GM21619 (cell line): ENCODE data around the gene MLC1.

Experiments used
- ATAC-seq: cut with Tn5 transposase; IDR thresholded peaks from one replicate; pipeline ENCODE4 v1.9.1; 2021; ENCODE audit not compliant: unreplicated experiment

Gene MLC1

GRCh38 chr22:50078246-50078645 lies 7.0 kb downstream of the MLC1 start:
- no peak for ATAC-seq

GRCh38 chr22:50076646-50077535 lies 8.3 kb downstream of the MLC1 start:
- ATAC-seq, result no peak

GRCh38 chr22:50074551-50075530 lies 10.4 kb downstream of the MLC1 start:
- no peak for ATAC-seq

GRCh38 chr22:50074056-50074455 lies 11.2 kb downstream of the MLC1 start:
- no peak for ATAC-seq

DNA sequence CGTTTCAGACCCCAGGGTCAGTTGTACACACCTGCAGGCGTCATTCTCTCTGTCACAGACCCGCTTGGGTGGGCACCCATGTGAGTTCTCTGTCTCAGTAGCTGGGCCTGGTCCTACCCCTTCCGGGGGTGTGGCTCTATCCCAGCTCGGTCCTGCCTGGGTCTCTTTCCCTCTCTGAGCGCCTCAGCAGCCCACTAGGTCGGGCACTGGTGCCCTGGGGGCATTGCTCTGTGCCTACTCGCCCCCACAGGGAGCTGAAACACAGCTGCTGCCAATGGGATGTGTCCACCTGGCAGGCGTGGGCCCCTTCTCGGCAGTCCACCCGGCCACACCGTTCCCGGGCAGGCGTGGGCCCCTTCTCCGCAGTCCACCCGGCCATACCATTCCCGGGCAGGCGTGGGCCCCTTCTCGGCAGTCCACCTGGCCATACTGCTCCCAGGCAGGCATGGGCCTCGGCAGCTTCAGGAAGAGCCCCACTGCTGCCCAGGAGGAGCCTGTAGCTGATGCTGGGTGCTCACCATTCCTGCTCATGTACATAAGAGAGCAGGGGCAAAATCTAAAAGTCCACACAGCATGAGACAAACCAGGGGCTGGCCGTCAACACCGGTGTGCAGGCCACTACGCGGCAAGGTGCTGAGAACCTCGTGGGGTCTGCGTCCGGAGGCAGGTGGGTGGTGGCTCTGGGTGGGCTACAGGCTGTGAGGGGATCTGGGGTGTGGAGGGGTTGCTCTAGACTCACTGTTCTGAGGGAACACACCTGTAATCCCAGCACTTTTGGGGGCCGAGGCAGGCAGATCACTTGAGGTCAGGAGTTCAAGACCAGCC lies 12.3 kb downstream of the MLC1 start:
- ATAC-seq, result no peak

DNA sequence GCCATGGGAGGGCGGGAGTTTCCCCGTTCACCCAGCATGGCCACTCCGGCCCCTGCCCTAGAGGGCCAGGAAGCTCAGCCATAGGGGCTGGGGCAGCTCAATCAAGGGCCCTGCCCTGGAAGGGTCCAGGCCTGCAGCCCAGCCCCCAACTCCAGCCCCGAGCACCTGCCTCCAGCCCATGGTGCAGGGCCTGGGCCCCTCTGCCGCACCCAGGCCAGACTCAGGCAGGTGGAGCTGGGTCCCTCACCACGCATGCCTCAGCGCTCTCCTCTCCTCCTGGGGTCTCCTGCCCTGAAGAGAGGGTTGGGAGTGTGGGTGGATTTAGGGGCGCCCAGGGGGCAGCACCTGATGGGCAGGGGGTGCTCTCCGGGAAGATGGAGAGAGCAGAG lies 13.1 kb downstream of the MLC1 start:
- ATAC-seq, result no peak

GRCh38 chr22:50071432-50072166 lies 13.6 kb downstream of the MLC1 start:
- ATAC-seq, result no peak

DNA sequence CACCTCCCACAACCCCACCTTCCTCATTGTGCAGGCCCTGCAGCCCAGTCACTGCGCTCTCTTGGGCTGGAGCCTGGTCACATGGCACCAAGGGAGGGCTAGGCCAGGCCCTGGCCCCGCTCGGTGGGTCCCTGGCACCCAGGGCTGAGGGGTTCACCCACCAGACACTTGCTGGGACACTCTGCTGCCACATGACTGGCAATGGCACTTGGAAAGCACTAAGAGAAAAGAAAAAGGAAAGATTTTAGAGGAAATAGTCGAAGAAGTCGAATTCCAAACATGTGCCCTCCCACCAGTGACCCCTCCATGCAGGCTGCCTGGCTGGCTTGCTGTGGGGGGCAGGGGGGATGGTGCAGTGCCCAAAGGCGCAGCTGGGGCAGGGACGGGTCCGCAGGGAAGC lies 14.9 kb downstream of the MLC1 start:
- ATAC-seq, result no peak

GRCh38 chr22:50068096-50068495 lies 17.1 kb downstream of the MLC1 start:
- no peak for ATAC-seq

DNA sequence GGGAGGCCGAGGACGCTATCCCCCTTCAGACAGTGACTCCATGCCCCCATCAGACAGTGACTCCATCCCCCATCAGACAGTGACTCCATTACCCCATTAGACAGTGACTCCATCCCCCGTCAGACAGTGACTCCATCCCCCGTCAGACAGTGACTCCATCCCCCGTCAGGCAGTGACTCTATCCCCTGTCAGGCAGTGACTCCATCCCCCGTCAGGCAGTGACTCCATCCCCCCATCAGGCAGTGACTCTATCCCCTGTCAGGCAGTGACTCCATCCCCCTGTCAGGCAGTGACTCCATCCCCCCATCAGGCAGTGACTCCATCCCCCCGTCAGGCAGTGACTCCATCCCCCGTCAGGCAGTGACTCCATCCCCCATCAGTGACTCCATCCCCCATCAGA lies 18.0 kb downstream of the MLC1 start:
- no peak for ATAC-seq

DNA sequence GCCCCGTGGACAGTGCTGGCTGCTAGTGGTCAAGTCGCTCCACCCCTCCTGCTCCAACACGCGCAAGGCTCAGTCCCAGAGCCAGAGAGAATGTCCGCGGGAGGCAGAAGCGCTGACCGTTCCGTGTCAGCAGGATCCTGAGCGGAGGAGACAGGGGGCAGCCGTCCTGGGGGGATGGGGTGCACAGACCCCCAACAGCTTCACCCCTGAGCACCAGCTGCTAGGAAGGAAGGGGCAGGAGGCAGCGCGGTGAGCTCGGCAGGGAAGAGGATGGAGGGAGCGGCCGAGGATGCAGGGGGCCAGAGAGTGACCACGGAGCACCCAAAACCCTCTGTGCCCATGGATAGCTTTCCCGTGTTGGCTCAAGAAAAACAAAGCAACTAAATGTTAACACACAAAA lies 20.8 kb downstream of the MLC1 start:
- no peak for ATAC-seq

DNA sequence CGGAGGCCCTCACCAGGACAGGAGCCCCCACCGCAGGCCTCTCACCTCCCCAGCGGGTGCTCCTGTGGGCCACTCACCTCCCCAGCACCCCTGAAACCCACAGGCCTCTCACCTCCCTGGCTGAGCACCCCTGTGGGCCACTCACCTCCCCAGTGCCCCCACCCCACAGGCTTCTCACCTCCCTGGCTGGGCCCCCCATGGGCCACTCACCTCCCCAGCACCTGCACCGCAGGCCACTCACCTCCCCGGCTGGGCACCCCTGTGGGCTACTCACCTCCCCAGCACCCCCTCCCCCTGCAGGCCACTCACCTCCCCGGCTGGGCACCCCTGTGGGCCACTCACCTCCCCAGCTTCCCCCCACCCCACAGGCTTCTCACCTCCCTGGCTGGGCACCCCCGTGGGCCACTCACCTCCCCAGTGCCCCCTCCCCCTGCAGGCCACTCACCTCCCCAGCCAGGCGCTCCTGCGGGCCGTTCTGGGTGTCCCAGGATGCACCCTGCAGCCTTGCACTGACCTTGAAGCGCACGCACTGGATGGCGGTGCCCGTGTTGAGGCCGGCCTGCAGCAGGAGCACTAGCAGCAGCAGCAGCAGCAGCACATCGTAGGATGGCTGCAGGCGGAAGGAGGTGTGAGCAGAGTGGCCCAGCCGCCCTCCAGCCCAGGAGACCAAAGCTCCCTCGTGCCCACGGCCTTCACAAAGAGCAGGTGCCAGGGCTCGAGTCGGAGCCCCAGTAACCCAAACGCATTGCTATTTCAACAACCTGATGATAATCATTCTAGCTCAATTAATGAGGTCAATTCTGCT lies 21.4 kb downstream of the MLC1 start:
- no peak for ATAC-seq

DNA sequence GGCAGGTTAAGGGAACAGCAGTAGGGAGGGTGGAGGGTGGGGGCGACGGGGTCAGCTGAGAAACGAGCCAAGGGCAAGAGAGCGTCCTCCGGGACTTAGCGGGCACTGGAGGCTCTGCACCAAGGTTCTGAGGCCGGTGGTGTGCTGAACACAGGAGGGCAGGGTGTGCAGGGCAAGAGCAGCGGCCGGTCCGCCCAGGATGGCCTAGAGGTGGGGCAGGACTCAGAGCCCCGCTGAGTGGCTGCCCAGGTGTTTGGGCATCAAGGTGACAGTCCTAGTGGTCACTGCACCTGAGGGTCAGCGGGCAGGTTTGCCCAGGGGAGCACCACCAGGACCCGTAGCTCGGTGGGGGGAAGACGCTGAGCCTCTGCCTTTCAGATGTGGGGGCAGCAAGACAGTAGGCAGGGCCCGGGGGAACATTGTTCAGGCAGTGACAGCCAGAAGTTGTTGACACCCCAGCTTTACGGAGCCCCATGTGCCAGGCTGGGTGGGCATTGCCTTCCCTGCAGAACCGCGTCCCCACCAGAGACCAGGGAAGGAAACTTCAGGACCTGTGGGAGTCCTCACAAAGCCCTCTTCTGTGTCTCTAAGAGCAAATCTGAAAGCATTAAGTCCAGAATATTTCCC lies 22.6 kb downstream of the MLC1 start:
- ATAC-seq, result no peak

DNA sequence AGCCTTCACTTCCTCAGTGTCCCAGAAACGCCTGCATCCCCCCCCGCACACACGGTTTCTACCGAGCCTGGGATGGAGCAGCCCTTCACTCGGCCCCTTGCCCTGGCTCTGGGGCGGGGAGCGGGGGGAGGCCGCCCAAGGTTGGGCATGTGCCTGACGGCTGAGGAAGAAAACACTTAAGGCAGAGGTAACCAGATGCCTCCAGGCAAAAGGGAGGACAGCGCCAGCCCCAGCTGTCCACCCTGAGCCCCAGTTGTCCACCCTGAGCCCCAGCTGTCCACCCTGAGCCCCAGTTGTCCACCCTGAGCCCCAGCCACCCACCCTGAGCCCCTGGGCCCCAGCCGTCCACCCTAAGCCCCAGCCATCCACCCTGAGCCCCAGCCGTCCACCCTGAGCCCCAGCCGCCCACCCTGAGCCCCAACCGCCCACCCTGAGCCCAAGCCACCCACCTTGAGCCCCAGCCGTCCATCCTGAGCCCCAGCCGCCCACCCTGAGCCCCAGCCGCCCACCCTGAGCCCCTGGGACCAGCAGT lies 23.3 kb downstream of the MLC1 start:
- no peak for ATAC-seq

- no peak for ATAC-seq
These were observed 23.9 kb downstream of the MLC1 start for GRCh38 chr22:50061141-50061823.

DNA sequence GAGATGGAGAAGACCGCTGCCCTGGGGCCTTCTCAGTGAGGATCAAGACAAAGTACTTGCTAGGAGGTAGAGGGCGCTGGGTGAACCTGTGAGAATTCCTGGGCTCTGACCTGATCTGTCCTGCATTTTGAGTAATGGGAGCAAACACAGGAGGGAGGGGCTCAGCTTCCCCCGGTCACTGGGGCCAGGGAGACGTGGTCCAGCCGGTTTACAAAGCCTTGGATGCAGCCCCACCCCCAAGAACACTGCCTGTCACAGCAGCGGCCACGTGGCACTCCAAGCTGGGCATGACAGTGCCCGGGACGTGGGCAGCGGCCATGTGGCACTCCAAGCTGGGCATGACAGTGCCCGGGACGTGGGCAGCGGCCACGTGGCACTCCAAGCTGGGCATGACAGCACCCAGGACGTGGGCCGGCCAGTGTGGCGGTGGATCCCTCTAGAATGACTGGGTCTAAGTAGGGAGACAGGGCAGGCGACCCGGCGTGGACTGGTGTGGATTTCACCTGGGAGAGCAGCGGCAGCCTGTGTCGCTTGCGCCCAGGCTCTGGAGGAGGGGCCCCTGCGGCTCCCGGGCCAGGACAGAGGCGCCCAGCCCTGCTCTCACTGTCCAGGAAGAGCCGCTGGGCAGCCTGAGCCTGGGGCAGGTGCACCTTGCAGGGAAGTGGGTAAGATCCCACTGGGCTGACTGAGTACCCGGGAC lies 24.6 kb downstream of the MLC1 start:
- ATAC-seq, result no peak

DNA sequence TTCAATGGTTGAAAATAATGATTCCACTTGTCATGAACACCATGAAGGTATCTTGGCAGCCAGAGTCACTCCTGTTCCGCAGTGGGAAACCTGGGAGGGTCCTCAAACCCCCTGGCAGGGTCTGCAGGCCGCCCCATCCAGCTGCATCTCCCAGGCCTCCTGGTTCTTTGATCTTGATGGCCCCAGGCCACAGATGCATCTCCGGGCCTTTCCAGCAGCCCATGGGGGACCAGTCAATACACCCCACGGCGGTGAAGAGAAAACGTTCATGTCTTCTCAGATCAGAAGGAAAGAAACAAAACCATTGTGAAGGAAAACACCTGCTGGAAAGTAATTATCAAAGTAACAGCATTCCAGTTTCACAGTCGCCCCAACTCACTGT lies 25.4 kb downstream of the MLC1 start:
- ATAC-seq, result no peak
